CD4-positive, alpha-beta T cell treated with Interleukin-6 at 100 ng/mL for 8 hours (primary cell): ENCODE results near the gene DHRS3.
A peak's percentile ranks its signal among the peaks of the same experiment; 100 is the strongest.

Source experiments
- DNase-seq: peaks from one replicate; pipeline ENCODE4 v3.0.0-alpha.2; 2020; ENCODE audit warnings: mixed read lengths, low spot score

Gene DHRS3

GRCh38 chr1:12615865-12616708 is 1.9 kb downstream of the DHRS3 start:
- DNase-seq: no peak

- DNase-seq: no peak
Measured at GRCh38 chr1:12615159-12615864, 2.7 kb downstream of the DHRS3 start.

GRCh38 chr1:12614402-12615158 is 3.4 kb downstream of the DHRS3 start:
- DNase-seq: no peak

GRCh38 chr1:12613180-12613579 is 4.8 kb downstream of the DHRS3 start:
- DNase-seq: no peak

GRCh38 chr1:12610941-12611340 is 7.1 kb downstream of the DHRS3 start:
- no peak for DNase-seq

- DNase-seq: no peak
Measured at GRCh38 chr1:12610305-12610935, 7.6 kb downstream of the DHRS3 start.

- no peak for DNase-seq
Measured at GRCh38 chr1:12609469-12610003, 8.5 kb downstream of the DHRS3 start.

- no peak for DNase-seq
Measured at GRCh38 chr1:12608311-12608957, 9.6 kb downstream of the DHRS3 start.

- DNase-seq: no peak
Measured at GRCh38 chr1:12607263-12607662, 10.7 kb downstream of the DHRS3 start.

- no peak for DNase-seq
Measured at GRCh38 chr1:12604986-12605385, 13.0 kb downstream of the DHRS3 start.

GRCh38 chr1:12604114-12604874 is 13.7 kb downstream of the DHRS3 start:
- DNase-seq: peak; percentile 80

GRCh38 chr1:12603224-12603623 is 14.8 kb downstream of the DHRS3 start:
- no peak for DNase-seq

- no peak for DNase-seq
Measured at GRCh38 chr1:12602659-12603024, 15.4 kb downstream of the DHRS3 start.

GRCh38 chr1:12601700-12602658 is 16.0 kb downstream of the DHRS3 start:
- DNase-seq: no peak

- peak; percentile 57 for DNase-seq
Measured at GRCh38 chr1:12600880-12601633, 17.0 kb downstream of the DHRS3 start.

GRCh38 chr1:12600335-12600734 is 17.7 kb downstream of the DHRS3 start:
- no peak for DNase-seq

- DNase-seq: no peak
Measured at GRCh38 chr1:12599657-12600056, 18.4 kb downstream of the DHRS3 start.

GRCh38 chr1:12598974-12599373 is 19.0 kb downstream of the DHRS3 start:
- DNase-seq: no peak

- no peak for DNase-seq
Measured at GRCh38 chr1:12597792-12598191, 20.2 kb downstream of the DHRS3 start.
